Smooth muscle cell (in vitro differentiated cells): ENCODE results near the gene PDE1A. TPM values are rescaled to one million over a fixed set of nuclear protein-coding genes. Genes with fewer than 3 reads are reported as not detected.

Experiments
- DNase-seq: peaks from one replicate; lab custom pipeline; 2025; ENCODE audit not compliant: unreplicated experiment; lab: John Stamatoyannopoulos, UW
- H2AFZ ChIP-seq: fragments of 200-600 bp; sonication (generic); 2 replicates; pipeline ENCODE4 v1.6.0; 2016; ENCODE audit warnings: antibody characterized with exemption, low read depth, mild to moderate bottlenecking
- H3F3A ChIP-seq: fragments of 200-600 bp; sonication (generic); 2 replicates; pipeline ENCODE4 v1.6.0; 2017; ENCODE audit warnings: antibody characterized with exemption, low read depth
- H3K27ac ChIP-seq: fragments of 200-600 bp; sonication (generic); 2 replicates; pipeline ENCODE4 v1.5.1; 2016; ENCODE audit warnings: low read depth, mild to moderate bottlenecking
- H3K27me3 ChIP-seq: fragments of 200-600 bp; sonication (generic); 2 replicates; pipeline ENCODE4 v1.6.1; 2016; ENCODE audit warnings: low read depth, mild to moderate bottlenecking
- H3K36me3 ChIP-seq: fragments of 200-600 bp; sonication (generic); 2 replicates; pipeline ENCODE4 v1.5.1; 2016; ENCODE audit warnings: low read depth
- H3K4me1 ChIP-seq: fragments of 200-600 bp; sonication (generic); 2 replicates; pipeline ENCODE4 v1.5.1; 2016; ENCODE audit warnings: low read depth
- H3K4me2 ChIP-seq: fragments of 200-600 bp; sonication (generic); 2 replicates; pipeline ENCODE4 v1.6.0; 2016; ENCODE audit warnings: mild to moderate bottlenecking
- H3K4me3 ChIP-seq: fragments of 200-600 bp; sonication (generic); 2 replicates; pipeline ENCODE4 v1.5.1; 2016; ENCODE audit warnings: mild to moderate bottlenecking
- H3K79me2 ChIP-seq: fragments of 200-600 bp; sonication (generic); 2 replicates; pipeline ENCODE4 v1.6.0; 2016; ENCODE audit warnings: low read depth, mild to moderate bottlenecking
- H3K9ac ChIP-seq: fragments of 200-600 bp; sonication (generic); 2 replicates; pipeline ENCODE4 v1.6.0; 2016; ENCODE audit warnings: low read depth
- H3K9me3 ChIP-seq: fragments of 200-600 bp; sonication (generic); replicated peaks from 2 replicates; pipeline ENCODE4 v1.5.1; 2016; ENCODE audit warnings: low read depth
- H4K20me1 ChIP-seq: fragments of 200-600 bp; sonication (generic); 2 replicates; pipeline ENCODE4 v1.6.0; 2016; ENCODE audit warnings: low read depth
- CTCF ChIP-seq: fragments of 200-600 bp; sonication (generic); IDR thresholded peaks from 2 replicates; pipeline ENCODE4 v1.5.1; 2017; ENCODE audit warnings: borderline replicate concordance, mild to moderate bottlenecking, antibody characterized with exemption; ENCODE audit not compliant: insufficient read depth, poor library complexity, severe bottlenecking
- WGBS: methylation state at CpG from one replicate; pipeline ENCODE4 v1.1.7; 2016; ENCODE audit warnings: low lambda C conversion rate; 5-methylcytosine and 5-hydroxymethylcytosine counted together
- polyA plus RNA-seq: library from polyadenylated mRNA; unstranded; fragments of >200 nt; fragmentation: Nextera tagmentation; extraction: Ambion mirVana; gene quantifications from 2 replicates; pipeline ENCODE4 v1.2.1, GENCODE V29; 2016
- total RNA-seq: library from RNA; depleted of rRNA; stranded (reverse); fragments of >200 nt; gene quantifications from 2 replicates; pipeline ENCODE4 v1.2.3, GENCODE V29; 2014

The PDE1A gene
- total and polyA plus RNA-seq, 2 experiments from 2014 or later: 0.58 to 0.96 TPM

GRCh38 chr2:182182436-182182835 is 244.4 kb downstream of the PDE1A start:
- 91% methylated on average over 2 of the region's 2 CpGs for WGBS
- Histone ChIP-seq H4K20me1 (no peaks in the 10 kb centered on the region), H3K4me1 (peaks cover 4% of the 10 kb centered on the region), H3K9ac (no peak overlapping the region), H3F3A (no peaks in the 10 kb centered on the region), H3K27ac (no peak overlapping the region), H3K4me2 (no peak overlapping the region), H3K9me3 (no peaks in the 10 kb centered on the region), H3K27me3 (peaks cover 5% of the 10 kb centered on the region), H2AFZ (no peak overlapping the region), H3K4me3 (no peak overlapping the region), H3K36me3 (no peaks in the 10 kb centered on the region), H3K79me2 (no peaks in the 10 kb centered on the region)
- no peak for DNase-seq
- no peak for TF ChIP-seq CTCF

- Histone ChIP-seq H3K27ac (no peak overlapping the region), H3K9ac (no peak overlapping the region), H3K4me3 (no peak overlapping the region), H3K9me3 (no peaks in the 10 kb centered on the region), H3K36me3 (no peaks in the 10 kb centered on the region), H3F3A (no peaks in the 10 kb centered on the region), H3K79me2 (no peaks in the 10 kb centered on the region), H2AFZ (no peak overlapping the region), H3K27me3 (peaks cover 5% of the 10 kb centered on the region), H4K20me1 (no peaks in the 10 kb centered on the region), H3K4me1 (peaks cover 4% of the 10 kb centered on the region), H3K4me2 (no peak overlapping the region)
- WGBS: 89% methylated on average over 3 of the region's 3 CpGs
- DNase-seq: no peak
- TF ChIP-seq CTCF: no peak
Measured at GRCh38 chr2:182181381-182181780, 245.5 kb downstream of the PDE1A start.

GRCh38 chr2:182179176-182179575 is 247.7 kb downstream of the PDE1A start:
- peaks cover 4% of the 10 kb centered on the region for H3K4me1 ChIP-seq
- no peak overlapping the region for H3K9ac ChIP-seq
- no peak for TF ChIP-seq CTCF
- no peak overlapping the region for H3K4me2 ChIP-seq
- no peaks in the 10 kb centered on the region for H3K9me3 ChIP-seq
- H3K27me3 ChIP-seq: peaks cover 5% of the 10 kb centered on the region
- no peaks in the 10 kb centered on the region for H3F3A ChIP-seq
- no peaks in the 10 kb centered on the region for H4K20me1 ChIP-seq
- H3K27ac ChIP-seq: no peak overlapping the region
- DNase-seq: no peak
- H3K36me3 ChIP-seq: no peaks in the 10 kb centered on the region
- H2AFZ ChIP-seq: no peak overlapping the region
- H3K79me2 ChIP-seq: no peaks in the 10 kb centered on the region
- H3K4me3 ChIP-seq: no peak overlapping the region

GRCh38 chr2:182173944-182174622 is 252.8 kb downstream of the PDE1A start:
- DNase-seq: no peak
- no peak overlapping the region for H3K9ac ChIP-seq
- no peaks in the 10 kb centered on the region for H4K20me1 ChIP-seq
- TF ChIP-seq CTCF: no peak
- no peaks in the 10 kb centered on the region for H3K9me3 ChIP-seq
- H2AFZ ChIP-seq: no peak overlapping the region
- WGBS: 64% methylated on average over 5 of the region's 5 CpGs
- no peaks in the 10 kb centered on the region for H3K79me2 ChIP-seq
- H3K4me2 ChIP-seq: no peak overlapping the region
- H3K4me1 ChIP-seq: peaks cover 4% of the 10 kb centered on the region
- no peaks in the 10 kb centered on the region for H3F3A ChIP-seq
- H3K27me3 ChIP-seq: no peaks in the 10 kb centered on the region
- no peak overlapping the region for H3K27ac ChIP-seq
- no peak overlapping the region for H3K4me3 ChIP-seq
- H3K36me3 ChIP-seq: no peaks in the 10 kb centered on the region
